IMR-90 (cell line): ENCODE measurements around the gene HECTD1. TPM values are rescaled to one million over a fixed set of nuclear protein-coding genes. Genes with fewer than 3 reads are reported as not detected.

ENCODE experiments used
- ATAC-seq: fragments of 200-7000 bp; cut with Tn5 transposase; 2 replicates; pipeline ENCODE4 v1.9.1; 2020; ENCODE audit warnings: low read depth, mild to moderate bottlenecking, moderate library complexity
- BruUV-seq: library from RNA; stranded (reverse); fragments of 400-500 nt; replicated peaks from 2 replicates; lab custom pipeline; 2021; lab: Mats Ljungman, UMichigan
- CTCF ChIA-PET: fragments of 300-600 bp; formaldehyde crosslinking; extraction: SDS; loops from one replicate; lab custom pipeline; 2021; ENCODE audit warnings: antibody characterized with exemption; lab: Yijun Ruan, JAX
- POLR2A ChIA-PET: fragments of 300-600 bp; sonication (Branson Sonifier 250); formaldehyde crosslinking; loops from one replicate; lab custom pipeline; 2022; ENCODE audit warnings: antibody characterized with exemption; ENCODE audit not compliant: unreplicated experiment; lab: Charles Lee
- DNase-seq: peaks from one replicate; pipeline ENCODE4 v3.0.0; 2013
- H2AFZ ChIP-seq: replicated peaks from 2 replicates; pipeline ENCODE3; 2013; ENCODE audit warnings: low read length, mild to moderate bottlenecking; ENCODE audit not compliant: poor library complexity
- H2AK5ac ChIP-seq: 2 replicates; pipeline ENCODE4 v1.6.1; 2013; ENCODE audit warnings: low read depth, low read length, inconsistent platforms
- H2AK9ac ChIP-seq: replicated peaks from 2 replicates; pipeline ENCODE3; 2013; ENCODE audit warnings: mild to moderate bottlenecking, low read depth, low read length, moderate library complexity; ENCODE audit not compliant: poor library complexity
- H2BK120ac ChIP-seq: 2 replicates; pipeline ENCODE4 v1.6.1; 2013; ENCODE audit warnings: low read depth, low read length, inconsistent platforms
- H2BK15ac ChIP-seq: 3 replicates; pipeline ENCODE4 v1.6.1; 2013; ENCODE audit warnings: low read depth, low read length, inconsistent platforms
- H2BK20ac ChIP-seq: 2 replicates; pipeline ENCODE4 v1.6.1; 2013; ENCODE audit warnings: low read depth, mild to moderate bottlenecking, inconsistent platforms, low read length, moderate library complexity
- H2BK5ac ChIP-seq: 2 replicates; pipeline ENCODE4 v1.6.1; 2013; ENCODE audit warnings: mild to moderate bottlenecking, low read depth, low read length, inconsistent platforms; ENCODE audit not compliant: poor library complexity, severe bottlenecking
- H3K14ac ChIP-seq: replicated peaks from 2 replicates; pipeline ENCODE4 v1.6.1; 2013; ENCODE audit warnings: low read depth, low read length, inconsistent platforms
- H3K18ac ChIP-seq: 2 replicates; pipeline ENCODE4 v1.6.1; 2013; ENCODE audit warnings: low read depth, low read length, control low read depth
- H3K23ac ChIP-seq: 2 replicates; pipeline ENCODE4 v1.6.1; 2013; ENCODE audit warnings: low read depth, low read length, inconsistent platforms
- H3K27ac ChIP-seq: 2 replicates; pipeline ENCODE4 v1.5.1; 2013; ENCODE audit warnings: mild to moderate bottlenecking, control low read depth, low read length; ENCODE audit not compliant: insufficient read depth
- H3K27me3 ChIP-seq: 2 replicates; pipeline ENCODE4 v1.6.1; 2013; ENCODE audit warnings: low read length; ENCODE audit not compliant: control insufficient read depth, insufficient read depth
- H3K36me3 ChIP-seq: 2 replicates; pipeline ENCODE4 v1.6.1; 2013; ENCODE audit warnings: low read length, mixed read lengths; ENCODE audit not compliant: control insufficient read depth, insufficient read depth
- H3K4ac ChIP-seq: 2 replicates; pipeline ENCODE4 v1.6.1; 2013; ENCODE audit warnings: low read depth, low read length, inconsistent platforms
- H3K4me1 ChIP-seq: 2 replicates; pipeline ENCODE4 v1.6.1; 2013; ENCODE audit warnings: low read length, mixed read lengths; ENCODE audit not compliant: control insufficient read depth, insufficient read depth
- H3K4me2 ChIP-seq: 2 replicates; pipeline ENCODE4 v1.6.1; 2013; ENCODE audit warnings: low read depth, mild to moderate bottlenecking, control low read depth, low read length, moderate library complexity
- H3K4me3 ChIP-seq: 2 replicates; pipeline ENCODE4 v1.5.1; 2013; ENCODE audit warnings: low read depth, mild to moderate bottlenecking, control low read depth, low read length, moderate library complexity; ENCODE audit not compliant: insufficient read depth
- H3K56ac ChIP-seq: 2 replicates; pipeline ENCODE4 v1.6.1; 2013; ENCODE audit warnings: low read length, inconsistent platforms; ENCODE audit not compliant: insufficient read depth; ENCODE audit errors: extremely low read depth
- H3K79me1 ChIP-seq, 2 experiments: 2 replicates each; pipeline ENCODE4 v1.6.1; 2013; ENCODE audit warnings: low read length in 2 of 2, inconsistent platforms in 1 of 2, low read depth in 1 of 2
- H3K9ac ChIP-seq: 2 replicates; pipeline ENCODE4 v1.6.1; 2013; ENCODE audit warnings: low read depth, low read length, control low read depth
- H3K9me1 ChIP-seq: 2 replicates; pipeline ENCODE4 v1.6.1; 2013; ENCODE audit warnings: low read length, inconsistent platforms; ENCODE audit not compliant: insufficient read depth
- H3K9me3 ChIP-seq: 2 replicates; pipeline ENCODE4 v1.6.1; 2013; ENCODE audit warnings: low read length; ENCODE audit not compliant: control insufficient read depth, insufficient read depth
- H4K20me1 ChIP-seq: 2 replicates; pipeline ENCODE4 v1.6.1; 2013; ENCODE audit warnings: low read length, inconsistent platforms; ENCODE audit not compliant: insufficient read depth
- H4K5ac ChIP-seq: 2 replicates; pipeline ENCODE4 v1.6.1; 2013; ENCODE audit warnings: mild to moderate bottlenecking, low read depth, low read length, control low read depth
- H4K8ac ChIP-seq, 2 experiments: 2 replicates each; pipeline ENCODE4 v1.6.1; 2013; ENCODE audit warnings: low read depth in 2 of 2, low read length in 2 of 2, control low read depth in 1 of 2, inconsistent platforms in 1 of 2
- H4K91ac ChIP-seq: 2 replicates; pipeline ENCODE4 v1.6.1; 2013; ENCODE audit warnings: low read depth, low read length, inconsistent platforms; ENCODE audit not compliant: insufficient read depth
- CEBPB ChIP-seq: IDR thresholded peaks from 2 replicates; pipeline ENCODE4 v1.6.1; 2012; ENCODE audit warnings: low read depth, low read length, improper control_type of control experiment
- CHD1 ChIP-seq: IDR thresholded peaks from 2 replicates; pipeline ENCODE4 v1.6.1; 2012; ENCODE audit warnings: low read depth, low read length, improper control_type of control experiment
- ELK1 ChIP-seq: fragments of 150-350 bp; IDR thresholded peaks from 2 replicates; pipeline ENCODE4 v1.6.1; 2016; ENCODE audit warnings: low read depth, mild to moderate bottlenecking, low read length, moderate library complexity, borderline replicate concordance
- MAFK ChIP-seq: IDR thresholded peaks from 2 replicates; pipeline ENCODE4 v1.6.1; 2012; ENCODE audit warnings: low read depth, low read length, improper control_type of control experiment
- NFE2L2 ChIP-seq: fragments of 150-350 bp; IDR thresholded peaks from 2 replicates; pipeline ENCODE4 v1.6.1; 2016; ENCODE audit warnings: low read depth, mild to moderate bottlenecking, low read length
- RAD21 ChIP-seq: IDR thresholded peaks from 2 replicates; pipeline ENCODE4 v1.6.1; 2012; ENCODE audit warnings: low read length, improper control_type of control experiment
- RCOR1 ChIP-seq: IDR thresholded peaks from 2 replicates; pipeline ENCODE4 v1.6.1; 2012; ENCODE audit warnings: mild to moderate bottlenecking, low read length, improper control_type of control experiment; ENCODE audit not compliant: insufficient replicate concordance
- SMC3 ChIP-seq: fragments of 150-350 bp; IDR thresholded peaks from 2 replicates; pipeline ENCODE4 v1.6.1; 2016; ENCODE audit warnings: low read depth, mild to moderate bottlenecking, antibody characterized with exemption, low read length, moderate library complexity
- WGBS, 2 experiments: methylation state at CpG; one replicate each; pipeline versions ENCODE4 v1.1.5 to v1.1.7; 2013; ENCODE audit warnings: missing lambda C conversion rate in 2 of 2; ENCODE audit not compliant: insufficient read length in 1 of 2; ENCODE audit errors: extremely low coverage in 2 of 2; 5-methylcytosine and 5-hydroxymethylcytosine counted together
- dilution Hi-C: fragments of 300-500 bp; cut with HindIII; formaldehyde crosslinking; loops from one replicate; pipeline ENCODE4 v1.14.3; 2018; ENCODE audit warnings: low sequenced_read_pairs; ENCODE audit not compliant: unreplicated experiment
- in situ Hi-C: fragments of 300-500 bp; cut with MboI; formaldehyde crosslinking; loops from 3 replicates; pipeline ENCODE4 v1.14.3; 2019; ENCODE audit warnings: low sequenced_read_pairs, inconsistent platforms, mixed read lengths
- intact Hi-C: fragments of 100-400 bp; cut with micrococcal nuclease; formaldehyde crosslinking; loops from 2 replicates; pipeline ENCODE4 v1.10.0; 2022
- polyA plus RNA-seq, 3 experiments: library from polyadenylated mRNA; depleted of rRNA; stranded (reverse); fragments of >200 nt; gene quantifications; 2 replicates each; pipeline ENCODE4 v1.2.3, GENCODE V29; 2012; ENCODE audit warnings: low replicate concordance in 1 of 3
- total RNA-seq: library from RNA; depleted of rRNA; stranded (reverse); fragments of >200 nt; gene quantifications from 2 replicates; pipeline ENCODE4 v1.2.3, GENCODE V29; 2012

HECTD1 gene
- total and polyA plus RNA-seq, 2 of the 4 experiments (the other 2 are of a cell fraction), result 48.5 to 228 TPM

- no peak overlapping the region for H3K4me3 ChIP-seq
- H3K4me1 ChIP-seq, result peaks cover 2% of the 10 kb centered on the region; the same call in 1 of the 2 replicates
- no peak overlapping the region for H4K8ac ChIP-seq
- H3K9ac ChIP-seq, result no peak overlapping the region
- H2BK20ac ChIP-seq, result no peak overlapping the region
- CTCF ChIA-PET, result interaction anchor here (1.4 kb wide), 1 partner anchor 131 kb away, joined by 3 read pairs; no protein-coding TSS in a partner anchor
- no peaks in the 10 kb centered on the region for H3K9me3 ChIP-seq
- H3K23ac ChIP-seq, result no peak overlapping the region
- no peak overlapping the region for H2BK120ac ChIP-seq
- no peak overlapping the region for H3K56ac ChIP-seq
- ATAC-seq (no peak), DNase-seq (no peak)
- POLR2A ChIA-PET, result no interaction called here
- dilution Hi-C loops, result no loop called here
- no peak overlapping the region for H3K14ac ChIP-seq
- H3K4me2 ChIP-seq, result no peak overlapping the region
- in situ Hi-C loops, result no loop called here
- H4K91ac ChIP-seq, result no peak overlapping the region
- H3K27ac ChIP-seq, result no peak overlapping the region
- no peak overlapping the region for H4K5ac ChIP-seq
- no peak overlapping the region for H2AK5ac ChIP-seq
- no peak overlapping the region for H2AK9ac ChIP-seq
- H3K36me3 ChIP-seq, result no peaks in the 10 kb centered on the region
- H2BK5ac ChIP-seq, result no peak overlapping the region
- intact Hi-C loops, result loop anchor here (5.0 to 10.0 kb wide), 4 partner anchors 53 to 225 kb away; no protein-coding TSS in a partner anchor
- no TSS peak for BruUV-seq
- H2BK15ac ChIP-seq, result no peak overlapping the region
- 100% methylated on average over 1 of the region's 5 CpGs; no CpG with 5 or more reads in 1 of the 2 experiments for WGBS, 2 experiments
- peaks cover 8% of the 10 kb centered on the region for H3K9me1 ChIP-seq
- H3K18ac ChIP-seq, result no peak overlapping the region
- H3K4ac ChIP-seq, result no peak overlapping the region
- H3K79me1 ChIP-seq, result peaks cover 2 to 12% of the 10 kb centered on the region in 2 experiments; a peak in 2 of 4 replicates
- peaks cover 8% of the 10 kb centered on the region for H4K20me1 ChIP-seq
- no peak overlapping the region for H2AFZ ChIP-seq
- TF ChIP-seq RAD21, result no peak
- no peak for TF ChIP-seq CEBPB
- no peak for TF ChIP-seq ELK1
- TF ChIP-seq CHD1, result no peak
- TF ChIP-seq RCOR1, result no peak
- no peak for TF ChIP-seq SMC3
- TF ChIP-seq NFE2L2, result no peak
- no peak for TF ChIP-seq MAFK
- H3K27me3 ChIP-seq, result no peaks in the 10 kb centered on the region
Observed at GRCh38 chr14:31209605-31210004, 2.0 kb upstream of the HECTD1 start.
